SJSA1 (cell line): ENCODE measurements around the gene GSPT1. TPM values are rescaled to one million over a fixed set of nuclear protein-coding genes. Genes with fewer than 3 reads are reported as not detected.
A peak's percentile ranks its signal among the peaks of the same experiment; 100 is the strongest.
"Not testable (repeated sequence)": the region's sequence is repeated elsewhere in the genome, so short reads cannot be mapped to it uniquely, and the experiment has no call there.

ENCODE experiments used
- DNase-seq, 2 experiments: peaks; one replicate each; pipeline ENCODE4 v3.0.0-alpha.2; 2015 to 2020; ENCODE audit warnings: low spot score in 2 of 2, low read depth in 1 of 2
- H3K27ac ChIP-seq: fragments of 250-450 bp; sonication (Bioruptor Pico); 2 replicates; pipeline ENCODE4 v1.5.1; 2020; ENCODE audit warnings: mild to moderate bottlenecking, moderate library complexity
- H3K27me3 ChIP-seq: fragments of 250-450 bp; sonication (Bioruptor Pico); replicated peaks from 2 replicates; pipeline ENCODE4 v1.5.1; 2020; ENCODE audit warnings: mild to moderate bottlenecking, moderate library complexity
- H3K36me3 ChIP-seq: fragments of 250-450 bp; sonication (Bioruptor Pico); 2 replicates; pipeline ENCODE4 v1.5.1; 2020; ENCODE audit warnings: mild to moderate bottlenecking
- H3K4me1 ChIP-seq: fragments of 250-450 bp; sonication (Bioruptor Pico); replicated peaks from 2 replicates; pipeline ENCODE4 v1.6.1; 2021; ENCODE audit warnings: mild to moderate bottlenecking
- H3K4me3 ChIP-seq: fragments of 250-450 bp; sonication (Bioruptor Pico); 2 replicates; pipeline ENCODE4 v1.5.1; 2020; ENCODE audit warnings: mild to moderate bottlenecking
- H3K9me3 ChIP-seq: fragments of 250-450 bp; sonication (Bioruptor Pico); replicated peaks from 2 replicates; pipeline ENCODE4 v1.5.1; 2020; ENCODE audit warnings: mild to moderate bottlenecking
- total RNA-seq: library from RNA; depleted of rRNA; stranded (reverse); fragments of >200 nt; shearing (Covaris generic); gene quantifications from 2 replicates; pipeline ENCODE4 v1.2.3, GENCODE V29; 2014

Gene GSPT1
- total RNA-seq, 1 experiment from 2014 or later = 100 TPM

DNA sequence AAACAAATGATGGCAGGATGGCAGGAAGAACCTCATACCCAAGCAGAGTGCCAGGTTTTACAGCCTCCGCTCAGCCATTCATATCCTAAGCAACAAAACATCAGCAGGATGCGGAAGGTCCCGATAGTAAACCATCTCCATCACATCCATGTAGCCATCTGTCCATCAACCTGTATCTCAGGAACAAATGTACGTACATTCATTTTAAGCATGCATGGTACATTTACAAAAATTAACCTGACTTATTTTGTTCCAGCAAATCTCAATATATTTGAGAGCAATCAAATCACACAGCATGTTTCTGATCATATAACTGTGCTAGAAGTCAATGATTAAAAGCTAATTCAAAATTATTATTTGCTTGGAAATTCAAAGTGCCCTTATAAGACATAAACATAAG lies 26.2 kb upstream of the GSPT1 start, which contains the start of gene NPIPB2:
NPIPB2 (minus strand) TSS at position 101 of the 400 bp plus-strand sequence; CDS start at position 101, 0 bp downstream.
- not testable (repeated sequence) for DNase-seq, H3K4me1 ChIP-seq, H3K9me3 ChIP-seq, H3K36me3 ChIP-seq, H3K27ac ChIP-seq, H3K27me3 ChIP-seq, H3K4me3 ChIP-seq

DNA sequence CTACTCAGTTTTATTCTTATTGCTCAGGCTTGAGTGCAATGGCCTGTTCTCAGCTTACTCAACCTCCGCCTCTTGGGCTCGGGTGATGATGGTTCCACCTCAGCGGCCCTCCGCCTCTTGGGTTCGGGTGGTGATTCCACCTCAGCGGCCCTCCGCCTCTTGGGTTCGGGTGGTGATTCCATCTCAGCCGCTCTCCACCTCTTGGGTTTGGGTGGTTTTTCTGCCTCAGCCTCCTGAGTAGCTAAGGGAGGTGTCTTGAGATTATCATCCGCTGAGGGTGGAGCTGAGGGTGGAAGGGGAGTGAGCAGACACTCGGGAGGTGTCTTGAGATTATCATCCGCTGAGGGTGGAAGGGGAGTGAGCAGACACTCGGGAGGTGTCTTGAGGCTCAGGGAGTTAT lies 11.6 kb upstream of the GSPT1 start:
- H3K27me3 ChIP-seq = not testable (repeated sequence)

DNA sequence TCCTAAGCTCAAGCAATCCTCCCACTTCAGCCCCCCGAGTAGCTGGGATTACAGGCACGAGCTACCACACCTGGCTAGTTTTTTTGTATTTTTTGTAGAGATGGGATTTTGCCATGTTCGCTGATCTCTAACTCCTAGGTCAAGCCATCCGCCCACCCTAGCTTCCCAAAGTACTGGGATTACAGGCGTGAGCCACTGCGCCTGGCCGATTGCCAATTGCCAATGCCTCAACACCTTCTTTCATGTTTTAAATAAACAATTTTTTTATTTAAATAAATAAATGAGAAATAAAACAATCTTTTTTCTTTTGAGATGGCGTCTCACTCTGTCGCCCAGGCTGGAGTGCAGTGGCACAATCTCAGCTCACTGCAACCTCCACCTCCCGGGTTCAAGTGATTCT lies 8.3 kb upstream of the GSPT1 start:
- not testable (repeated sequence) for H3K27me3 ChIP-seq, H3K4me3 ChIP-seq, H3K9me3 ChIP-seq, H3K4me1 ChIP-seq, DNase-seq, H3K27ac ChIP-seq, H3K36me3 ChIP-seq

More for the DNA sequence above, 11.6 kb upstream of the GSPT1 start:
- not testable (repeated sequence) for H3K4me1 ChIP-seq, H3K9me3 ChIP-seq, DNase-seq, H3K27ac ChIP-seq, H3K36me3 ChIP-seq, H3K4me3 ChIP-seq

DNA sequence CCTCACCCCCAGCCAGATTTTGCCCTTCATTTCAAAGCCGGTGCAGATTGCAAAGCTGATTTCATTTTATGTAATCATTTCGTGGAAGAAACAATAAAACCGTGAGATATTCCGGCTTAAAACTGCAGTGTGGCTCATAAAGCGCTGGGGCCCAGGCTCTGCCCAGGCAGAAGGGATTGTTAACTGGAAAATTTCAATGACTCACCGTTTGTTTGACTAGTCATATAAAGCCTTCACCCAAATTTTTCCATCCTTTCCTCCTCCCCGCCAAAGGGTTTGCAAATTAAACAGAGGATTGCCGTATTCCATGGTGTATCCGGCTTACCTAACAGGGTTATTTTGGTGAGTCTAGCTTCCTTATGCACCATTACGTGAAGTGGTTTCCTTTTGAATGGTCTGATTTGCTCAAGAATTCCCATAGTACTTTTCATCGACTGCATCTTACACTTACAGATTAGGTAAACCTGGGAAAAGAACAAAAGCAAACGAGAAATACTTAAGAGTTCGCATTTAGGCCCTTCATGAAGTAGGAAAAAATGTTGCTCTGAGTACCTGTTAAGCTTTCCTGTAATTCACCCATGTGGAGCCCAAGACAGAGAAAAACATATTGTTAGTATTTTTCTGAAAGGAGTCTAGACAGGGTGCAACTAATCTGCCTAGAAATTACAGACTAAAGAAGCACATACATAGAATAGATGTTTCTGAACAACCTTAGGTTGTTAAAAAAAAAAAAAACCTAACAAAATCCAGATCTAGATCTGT lies 949 bp upstream of the GSPT1 start:
- Histone ChIP-seq H3K27ac (peak overlapping the region; percentile 45), H3K9me3 (peaks cover 6% of the 10 kb centered on the region), H3K4me3 (peak overlapping the region; percentile 94), H3K27me3 (no peaks in the 10 kb centered on the region), H3K4me1 (peaks cover 20% of the 10 kb centered on the region), H3K36me3 (peaks cover 28% of the 10 kb centered on the region)
- peak; percentile 57 for DNase-seq

DNA sequence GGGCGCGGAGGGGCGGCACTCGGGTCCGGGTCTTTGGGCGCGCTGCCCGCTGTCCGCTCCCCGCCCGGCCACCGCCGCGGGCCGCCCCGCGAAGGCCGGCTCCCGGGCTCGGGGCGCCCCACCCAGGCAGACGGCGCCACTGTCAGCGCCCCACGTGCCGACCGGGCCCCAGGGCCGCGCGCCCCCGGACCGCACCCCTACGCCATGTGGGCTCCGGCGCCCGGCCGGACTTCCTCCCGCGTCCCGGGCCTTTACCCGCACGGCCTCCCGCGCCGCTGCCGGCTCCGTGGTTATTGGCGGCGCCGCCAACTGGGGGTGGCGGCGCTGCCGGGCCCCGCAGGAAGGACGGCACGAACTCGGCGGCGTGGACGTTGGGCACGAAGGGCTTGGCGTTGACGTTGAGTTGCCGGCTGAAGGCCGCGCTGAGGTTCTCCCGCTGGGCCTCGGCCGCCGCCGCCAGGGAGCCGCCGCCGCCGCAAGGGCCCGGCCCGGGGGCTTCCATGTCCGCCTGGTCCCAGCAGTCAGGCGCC lies 577 bp downstream of the GSPT1 start:
- no peak for DNase-seq
- peak overlapping the region; percentile 80 for H3K27ac ChIP-seq
- peaks cover 28% of the 10 kb centered on the region for H3K36me3 ChIP-seq
- H3K4me1 ChIP-seq = peaks cover 20% of the 10 kb centered on the region
- peaks cover 6% of the 10 kb centered on the region for H3K9me3 ChIP-seq
- H3K27me3 ChIP-seq = no peaks in the 10 kb centered on the region
- H3K4me3 ChIP-seq = peak overlapping the region; percentile 94

DNA sequence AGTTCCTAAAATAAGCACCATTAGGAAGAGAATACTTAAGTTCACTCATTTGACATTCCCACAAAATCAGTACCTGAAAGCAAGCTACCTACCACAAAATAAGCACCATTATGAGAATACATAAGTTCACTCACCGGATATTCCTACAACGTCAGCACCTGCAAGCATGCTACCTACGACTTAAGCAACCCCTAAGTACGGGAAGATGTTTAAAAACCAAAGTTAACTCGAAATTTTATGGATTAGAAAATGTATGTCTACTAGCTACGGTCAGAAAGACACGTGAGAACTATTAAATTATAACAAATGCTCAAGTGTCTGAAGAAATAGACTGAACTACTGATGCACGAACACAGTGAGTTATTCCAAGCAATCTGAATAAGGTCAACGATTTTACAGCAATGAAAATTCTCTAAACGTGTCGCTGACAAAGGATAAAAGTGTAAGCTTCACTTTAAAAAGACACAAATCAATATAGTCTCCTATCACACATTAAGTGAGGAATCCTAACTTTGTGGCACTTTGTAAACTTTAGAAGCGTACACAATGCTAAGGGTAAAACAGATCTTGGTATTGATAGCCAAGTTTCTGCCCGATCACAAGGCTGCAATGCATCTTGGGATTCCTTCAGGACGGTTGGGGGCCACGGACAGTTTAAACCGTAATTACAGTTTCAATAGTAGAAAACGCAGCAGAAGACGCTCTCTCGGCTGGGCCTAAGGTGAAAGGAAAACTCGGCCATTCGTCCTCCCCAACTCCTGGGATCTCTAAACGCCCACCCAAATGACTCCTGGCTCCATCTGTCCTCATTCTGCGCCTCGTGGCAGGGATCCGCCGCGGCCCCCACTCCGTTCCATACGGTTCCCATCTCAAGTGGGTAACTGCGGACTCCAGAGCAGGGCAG lies 1.3 kb downstream of the GSPT1 start:
- Histone ChIP-seq H3K27me3 (no peaks in the 10 kb centered on the region), H3K4me1 (peaks cover 20% of the 10 kb centered on the region), H3K27ac (peak overlapping the region; percentile 80), H3K9me3 (peaks cover 6% of the 10 kb centered on the region), H3K4me3 (peak overlapping the region; percentile 94), H3K36me3 (peaks cover 29% of the 10 kb centered on the region)
- peak; percentile 51 to 52 for DNase-seq

DNA sequence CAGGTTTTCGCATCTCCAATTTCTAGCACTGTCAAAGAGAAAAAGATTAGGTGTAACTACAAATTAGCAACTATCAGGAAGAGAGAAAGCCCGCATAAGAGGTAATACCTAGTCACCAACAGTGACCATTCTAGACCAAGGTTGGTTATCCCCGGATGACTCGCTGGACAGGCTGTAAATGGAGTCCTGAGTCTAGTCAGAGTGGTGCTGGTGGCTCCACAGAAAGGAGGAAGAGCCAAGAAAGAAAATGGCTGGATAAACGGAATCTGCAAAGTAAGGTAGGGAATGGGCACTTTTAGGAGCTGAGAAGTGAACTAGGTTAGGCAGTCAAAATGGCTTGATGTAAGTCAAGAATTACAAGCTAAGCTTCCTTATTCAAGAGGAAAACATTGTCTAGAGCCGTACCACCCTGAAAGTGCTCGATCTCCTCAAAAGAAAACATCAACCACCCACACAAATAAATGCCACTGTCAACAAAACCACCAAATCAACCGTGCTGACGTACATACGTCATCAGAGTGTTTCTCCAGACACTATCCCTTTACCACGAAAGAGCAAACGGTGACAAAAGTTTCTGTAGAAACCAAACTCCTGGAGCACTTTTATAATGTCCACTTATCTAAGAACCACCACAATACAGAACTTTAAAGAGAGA lies 2.2 kb downstream of the GSPT1 start:
- H3K27me3 ChIP-seq = no peaks in the 10 kb centered on the region
- peaks cover 6% of the 10 kb centered on the region for H3K9me3 ChIP-seq
- H3K27ac ChIP-seq = 0 out of 2 replicates have a peak overlapping the region, but pooled peaks have one; percentile 2
- peaks cover 30% of the 10 kb centered on the region for H3K36me3 ChIP-seq
- peak overlapping the region; percentile 94 for H3K4me3 ChIP-seq
- DNase-seq = peak in 1 of 2 experiments; percentile 65
- H3K4me1 ChIP-seq = peaks cover 20% of the 10 kb centered on the region

DNA sequence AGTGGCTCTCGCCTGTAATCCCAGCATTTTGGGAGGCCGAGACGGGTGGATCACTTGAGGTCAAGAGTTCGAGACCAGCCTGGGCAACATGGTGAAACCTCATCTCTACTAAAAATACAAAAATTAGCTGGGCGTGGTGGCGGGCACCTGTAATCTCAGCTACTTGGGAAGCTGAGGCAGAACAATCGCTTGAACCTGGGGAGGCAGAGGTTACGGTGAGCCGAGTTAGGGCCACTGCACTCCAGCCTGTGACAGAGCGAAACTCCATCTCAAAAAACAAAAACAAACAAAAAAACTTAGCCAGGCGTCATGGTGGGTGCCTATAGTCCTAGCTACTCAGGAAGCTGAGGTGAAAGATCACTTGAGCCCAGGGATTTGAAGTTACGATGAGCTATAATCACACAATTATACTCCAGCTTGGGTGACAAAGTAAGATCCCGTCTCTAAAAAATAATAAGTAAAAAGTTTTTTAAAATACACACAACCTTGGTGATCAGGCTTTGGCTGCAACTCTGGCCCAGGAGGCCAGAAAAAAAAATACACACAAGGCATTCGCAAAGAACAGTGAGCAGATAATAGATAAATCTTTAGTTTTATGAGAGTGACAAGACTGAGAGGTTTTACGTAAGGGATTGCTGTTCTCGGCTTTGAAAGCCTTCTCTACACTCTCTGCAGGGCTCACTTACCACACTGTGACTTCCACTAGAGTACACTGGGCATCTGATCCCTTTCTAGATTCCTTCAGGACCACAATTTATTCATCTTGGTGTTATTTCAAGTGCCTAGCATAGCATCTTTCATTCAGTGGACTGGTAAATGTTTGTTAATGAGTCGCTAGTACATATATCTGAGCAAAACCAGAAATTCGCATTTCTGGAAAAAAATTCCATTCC lies 5.9 kb downstream of the GSPT1 start:
- H3K4me3 ChIP-seq = no peak overlapping the region
- no peaks in the 10 kb centered on the region for H3K27me3 ChIP-seq
- peaks cover 11% of the 10 kb centered on the region for H3K4me1 ChIP-seq
- peaks cover 51% of the 10 kb centered on the region for H3K36me3 ChIP-seq
- no peak overlapping the region for H3K27ac ChIP-seq
- no peak for DNase-seq
- H3K9me3 ChIP-seq = no peaks in the 10 kb centered on the region; the same call in 1 of the 2 replicates

DNA sequence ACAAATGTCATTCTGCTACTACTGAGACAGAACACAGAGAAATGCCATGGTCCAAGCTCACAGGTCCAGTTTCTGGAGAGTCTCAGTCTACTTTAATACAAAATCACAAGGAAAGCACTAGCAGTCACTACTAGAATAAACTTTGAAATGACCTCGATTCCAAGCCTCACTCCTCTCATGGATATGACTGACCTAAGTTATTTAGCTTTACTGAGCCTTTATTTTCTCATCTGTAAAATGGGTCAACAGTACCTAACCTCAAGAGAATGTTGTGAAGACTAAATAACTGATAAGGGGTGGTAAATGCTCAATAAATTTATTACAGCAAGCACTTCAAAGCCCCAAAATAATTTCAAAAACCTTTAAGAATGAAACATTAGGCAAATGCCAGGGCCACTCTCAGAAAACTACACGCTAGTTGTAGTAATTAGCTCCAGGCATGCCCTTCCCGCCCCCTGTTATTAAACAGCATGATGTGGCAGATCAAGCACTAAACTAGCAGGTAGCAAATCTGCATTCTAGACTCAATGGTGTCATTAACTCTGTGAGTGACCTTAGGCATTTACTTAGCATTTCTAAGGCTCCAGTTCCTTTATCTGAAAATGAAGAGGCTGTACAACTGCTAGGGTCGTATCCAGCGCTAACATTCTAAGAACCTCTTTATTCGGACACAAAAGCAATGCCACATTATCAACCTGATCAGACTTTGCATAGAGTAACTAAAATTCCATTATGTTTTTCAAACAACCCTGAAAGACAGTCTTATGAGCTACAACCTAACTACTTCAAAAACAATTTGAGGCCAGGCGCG lies 8.4 kb downstream of the GSPT1 start:
- H3K36me3 ChIP-seq = peaks cover 53% of the 10 kb centered on the region
- H3K27ac ChIP-seq = no peak overlapping the region
- H3K4me1 ChIP-seq = no peaks in the 10 kb centered on the region

DNA sequence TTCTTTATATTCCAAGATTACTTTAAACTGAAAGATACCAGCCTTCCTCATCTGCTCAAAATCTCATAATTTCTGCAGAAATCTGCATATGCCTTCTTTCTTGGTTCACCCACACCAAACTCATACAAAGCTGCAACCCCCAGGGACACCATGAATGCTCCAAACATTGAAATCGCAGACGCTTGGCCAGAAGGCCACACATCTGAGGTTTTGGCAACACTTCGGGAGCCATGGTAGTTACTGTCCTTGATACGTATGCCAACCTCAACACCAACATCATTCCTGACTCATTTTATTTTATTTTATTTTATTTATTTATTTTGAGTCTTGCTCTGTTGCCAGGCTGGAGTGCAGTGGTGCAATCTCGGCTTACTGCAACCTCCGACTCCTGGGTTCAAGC lies 11.8 kb downstream of the GSPT1 start:
- Histone ChIP-seq H3K27ac (no peak overlapping the region), H3K27me3 (no peaks in the 10 kb centered on the region), H3K4me3 (no peak overlapping the region), H3K9me3 (no peaks in the 10 kb centered on the region; the same call in 1 of the 2 replicates), H3K36me3 (peaks cover 61% of the 10 kb centered on the region), H3K4me1 (no peaks in the 10 kb centered on the region)
- no peak for DNase-seq

More for the DNA sequence above, 8.4 kb downstream of the GSPT1 start:
- DNase-seq = no peak
- H3K9me3 ChIP-seq = no peaks in the 10 kb centered on the region; the same call in 1 of the 2 replicates
- no peaks in the 10 kb centered on the region for H3K27me3 ChIP-seq
- H3K4me3 ChIP-seq = no peak overlapping the region

DNA sequence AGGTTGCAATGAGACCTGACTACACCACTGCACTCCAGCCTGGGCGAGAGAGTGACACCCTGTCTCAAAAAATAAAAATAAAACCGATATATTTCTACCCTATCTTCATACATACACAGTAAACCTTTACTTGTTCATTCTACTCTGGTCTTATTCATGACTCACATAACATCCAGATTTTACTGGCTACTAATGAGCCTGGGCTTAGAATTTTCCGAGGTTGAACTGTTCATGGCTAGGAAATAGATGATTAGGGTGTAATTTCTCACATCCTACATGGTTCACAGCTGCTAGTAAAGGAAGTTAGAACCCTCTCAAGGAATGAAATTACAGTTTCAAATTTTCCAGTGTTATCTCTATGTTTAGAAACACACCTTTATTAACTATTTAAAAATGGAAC lies 14.7 kb downstream of the GSPT1 start:
- H3K27me3 ChIP-seq = no peaks in the 10 kb centered on the region
- H3K4me1 ChIP-seq = peaks cover 7% of the 10 kb centered on the region; the same call in 1 of the 2 replicates
- H3K27ac ChIP-seq = no peak overlapping the region
- peaks cover 51% of the 10 kb centered on the region for H3K36me3 ChIP-seq
- DNase-seq = no peak
- no peak overlapping the region for H3K4me3 ChIP-seq
- no peaks in the 10 kb centered on the region for H3K9me3 ChIP-seq
